HG03442 (cell line): ENCODE data around the gene RNF11.

Source experiments
- ATAC-seq: cut with Tn5 transposase; IDR thresholded peaks from one replicate; pipeline ENCODE4 v1.9.1; 2021; ENCODE audit warnings: mild to moderate bottlenecking, moderate library complexity; ENCODE audit not compliant: unreplicated experiment

Gene RNF11

DNA sequence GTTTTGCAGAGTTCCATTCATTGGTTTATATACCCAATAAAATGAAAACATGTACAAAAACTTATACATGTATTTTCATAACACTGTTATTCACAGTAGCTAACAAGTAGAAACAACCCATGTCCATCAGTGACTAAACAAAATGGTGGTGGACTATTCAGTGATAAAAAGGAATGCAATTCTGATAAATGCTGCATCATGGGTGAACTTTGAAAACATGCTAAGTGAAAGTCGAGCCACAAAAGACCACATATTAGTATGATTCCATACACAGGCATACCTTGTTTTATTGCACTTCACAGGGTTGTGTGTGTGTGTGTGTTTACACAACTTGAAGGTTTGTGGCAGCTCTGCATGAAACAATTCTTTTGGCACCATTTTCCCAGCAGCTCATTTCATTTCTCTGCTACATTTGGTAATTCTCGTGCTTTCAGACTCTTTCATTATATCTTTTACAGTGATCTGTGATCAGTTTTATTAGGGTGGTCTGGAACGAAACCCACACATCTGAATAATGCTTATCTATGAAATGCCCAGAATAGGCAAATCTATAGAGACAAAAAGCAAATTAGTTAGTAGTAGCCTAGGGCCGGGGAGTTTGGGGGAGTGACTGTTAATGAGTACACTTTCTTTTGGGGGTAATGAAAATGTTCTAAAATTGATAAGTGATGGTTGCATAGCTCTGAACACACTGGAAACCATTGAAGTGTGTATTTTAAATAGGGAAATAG, 27.2 kb downstream of the RNF11 start:
- no peak for ATAC-seq

- ATAC-seq = no peak
These were observed 28.4 kb downstream of the RNF11 start for GRCh38 chr1:51264451-51264850.

DNA sequence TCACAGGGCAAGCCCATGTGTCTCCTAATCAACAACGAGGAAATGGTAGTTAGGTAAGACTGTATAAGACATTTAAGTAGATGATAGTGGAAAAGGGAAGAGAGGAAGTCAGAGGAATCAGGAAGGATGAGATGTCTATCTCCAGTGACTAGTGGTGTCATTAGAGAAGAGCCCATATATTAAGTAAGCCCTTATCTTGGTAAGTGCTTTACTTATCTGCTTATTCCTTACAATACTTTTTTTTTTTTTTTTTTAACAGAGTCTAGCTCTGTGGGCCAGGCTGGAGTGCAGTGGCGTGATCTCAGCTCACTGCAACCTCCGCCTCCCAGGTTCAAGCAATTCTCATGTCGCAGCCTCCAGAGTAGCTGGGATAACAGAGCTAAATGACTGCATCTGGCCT, 29.5 kb downstream of the RNF11 start:
- ATAC-seq = no peak

DNA sequence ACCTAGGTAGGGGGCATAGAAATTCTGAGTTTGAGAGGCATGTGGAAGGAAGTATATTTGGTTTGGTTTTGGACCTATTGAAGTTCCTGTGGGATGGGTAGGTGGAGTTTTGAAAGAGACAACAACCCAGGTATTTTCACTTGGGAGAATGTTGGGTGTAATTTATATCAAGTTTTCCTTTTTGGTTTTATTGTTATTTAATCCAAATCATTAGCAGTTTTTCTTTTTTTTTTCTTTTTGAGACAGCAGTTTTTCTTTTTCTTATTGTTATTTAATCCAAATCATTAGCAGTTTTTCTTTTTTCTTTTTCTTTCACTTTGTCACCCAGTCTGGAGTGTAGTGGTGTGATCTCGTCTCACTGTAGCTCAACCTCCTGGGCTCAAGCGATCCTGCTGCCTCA, 30.1 kb downstream of the RNF11 start:
- ATAC-seq = no peak

DNA sequence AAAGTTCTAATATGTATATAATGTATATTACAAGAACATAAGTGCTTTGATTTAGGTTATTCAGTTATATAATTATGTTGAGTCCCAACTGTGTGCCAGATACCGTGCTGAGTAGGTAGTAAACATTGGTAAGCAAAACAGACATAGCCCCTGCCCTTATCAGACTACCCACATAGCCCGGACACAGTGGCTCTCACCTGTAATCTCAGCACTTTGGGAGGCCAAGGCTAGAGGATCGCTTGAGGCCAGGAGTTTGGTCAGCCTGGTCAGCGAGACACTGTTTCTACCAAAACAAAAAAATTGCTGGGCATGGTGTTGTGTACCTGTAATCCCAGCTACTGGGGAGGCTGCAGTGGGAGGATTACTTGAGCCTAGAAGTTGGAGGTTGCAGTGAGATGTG, 30.7 kb downstream of the RNF11 start:
- ATAC-seq = no peak

DNA sequence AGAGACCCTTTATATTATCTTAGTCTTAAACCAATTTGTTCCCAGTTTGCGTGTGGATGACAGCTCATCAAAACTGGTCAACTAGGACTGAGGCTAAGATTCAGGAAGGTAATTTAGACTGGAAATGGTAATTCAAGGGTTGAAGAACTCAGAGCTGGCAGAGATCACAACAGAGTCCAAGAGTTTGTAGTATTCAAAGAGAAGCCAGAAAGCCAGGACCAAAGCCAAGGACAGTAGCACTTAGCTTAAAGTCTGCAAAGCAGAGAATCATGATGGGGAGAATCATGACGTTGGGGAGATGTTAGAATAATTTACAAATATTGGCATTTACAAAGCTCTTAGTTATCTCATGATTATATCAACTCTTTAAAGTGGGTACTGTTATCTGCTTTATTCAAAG, 32.6 kb downstream of the RNF11 start:
- no peak for ATAC-seq

DNA sequence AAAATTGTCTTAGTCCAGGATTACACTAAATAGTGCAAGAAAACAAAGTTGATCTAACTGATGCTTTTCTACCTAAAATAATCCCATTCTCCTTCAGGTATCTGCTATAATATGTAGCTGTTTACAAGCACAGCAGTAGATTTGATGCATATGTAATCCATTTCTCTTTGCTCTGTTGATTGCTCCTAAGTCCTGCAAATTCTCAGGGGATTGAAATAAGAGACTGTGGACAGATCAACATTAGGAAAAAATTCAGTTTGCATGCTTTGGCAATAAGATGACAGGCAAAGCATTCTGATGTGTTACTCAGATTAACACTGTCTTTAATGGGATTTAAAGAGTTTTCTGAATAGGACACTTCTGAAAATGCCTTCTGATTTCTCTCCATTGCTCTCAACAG, 34.7 kb downstream of the RNF11 start:
- ATAC-seq = no peak

DNA sequence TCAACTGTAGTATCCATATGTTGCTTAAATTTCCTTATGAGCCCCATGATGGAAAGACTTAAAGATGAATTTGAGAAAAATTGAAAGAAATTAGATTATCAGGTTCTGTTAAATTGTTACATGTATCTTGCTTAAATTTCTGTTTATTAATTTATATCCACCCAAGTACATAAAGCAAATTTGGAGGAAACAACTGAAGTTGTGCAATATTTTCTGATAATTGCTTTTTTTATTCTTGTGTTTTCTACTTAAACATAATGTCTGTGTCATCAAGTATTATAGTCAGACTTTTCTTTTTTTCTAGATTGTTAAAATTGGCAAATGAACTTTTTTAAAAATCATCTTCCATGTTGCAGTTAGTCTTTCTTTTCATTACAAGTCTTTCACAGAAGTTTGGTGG, 36.8 kb downstream of the RNF11 start:
- no peak for ATAC-seq

- no peak for ATAC-seq
These were observed 38.6 kb downstream of the RNF11 start for GRCh38 chr1:51274676-51275075.

GRCh38 chr1:51276286-51276685, 40.2 kb downstream of the RNF11 start:
- ATAC-seq = no peak

- no peak for ATAC-seq
These were observed 44.4 kb downstream of the RNF11 start for GRCh38 chr1:51280321-51280978.

DNA sequence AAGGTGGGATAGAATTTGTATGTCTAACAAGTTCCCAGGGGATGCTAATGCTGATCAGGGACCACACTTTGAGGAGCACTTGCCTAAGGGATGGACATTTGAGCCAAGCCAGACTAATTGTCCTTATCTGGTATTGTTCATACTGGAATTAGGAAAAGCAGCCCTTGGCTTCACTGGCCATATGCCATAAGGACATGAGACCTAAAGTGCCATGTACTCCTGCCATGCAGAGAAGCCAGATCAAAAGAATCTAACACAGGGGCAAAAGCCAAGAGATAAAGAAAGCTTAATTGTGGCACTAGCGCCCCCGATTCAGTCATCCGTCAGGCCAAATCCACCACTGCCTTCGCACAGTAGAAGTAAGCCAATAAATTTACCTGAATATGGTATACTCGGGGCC, 45.7 kb downstream of the RNF11 start:
- ATAC-seq = no peak

DNA sequence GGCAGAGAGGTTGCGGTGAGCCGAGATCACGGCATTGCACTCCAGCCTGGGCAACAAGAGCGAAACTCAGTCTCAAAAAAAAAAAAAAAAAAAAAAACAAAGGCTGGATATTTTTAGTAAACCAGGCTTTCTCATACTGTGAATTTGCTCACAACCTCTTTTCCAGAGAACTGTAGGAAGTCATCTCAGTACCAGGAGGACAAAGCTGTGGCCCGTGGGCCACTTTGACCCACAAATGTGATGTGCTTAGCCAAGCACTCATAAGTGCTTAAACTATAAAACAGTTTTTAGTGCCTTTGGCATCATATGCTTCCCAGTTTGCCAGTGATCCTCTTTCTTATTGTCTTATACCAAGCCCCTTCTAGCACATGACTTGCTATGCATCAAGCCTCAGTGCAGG, 46.5 kb downstream of the RNF11 start:
- no peak for ATAC-seq

GRCh38 chr1:51283979-51284378, 47.9 kb downstream of the RNF11 start:
- no peak for ATAC-seq

DNA sequence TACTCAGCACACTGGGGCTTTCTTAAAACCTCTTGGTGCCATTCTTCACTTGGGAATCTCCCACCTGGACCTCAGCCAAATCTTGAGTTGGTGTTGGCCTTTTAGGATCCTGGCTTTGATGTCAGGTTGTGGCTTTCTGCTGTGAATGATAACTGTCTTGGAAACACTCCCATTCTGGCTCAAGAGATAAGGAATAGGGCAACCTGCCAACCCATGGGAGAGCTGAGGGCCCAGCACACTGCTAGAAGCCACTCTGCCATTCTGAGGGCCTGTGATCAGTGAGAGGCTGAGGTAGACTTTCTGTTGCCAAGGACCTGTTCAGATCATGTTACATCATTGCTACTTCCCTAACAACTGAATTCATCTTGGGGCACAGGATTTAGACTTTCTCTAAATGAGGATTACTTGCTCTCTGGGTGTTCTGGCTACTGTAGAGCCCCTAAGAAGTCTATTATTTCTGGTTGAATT, 48.4 kb downstream of the RNF11 start:
- peak; percentile 29 for ATAC-seq

- peak; percentile 90 for ATAC-seq
These were observed 49.0 kb downstream of the RNF11 start for GRCh38 chr1:51285055-51285454.

- ATAC-seq = no peak
These were observed 51.9 kb downstream of the RNF11 start for GRCh38 chr1:51287966-51288365.

DNA sequence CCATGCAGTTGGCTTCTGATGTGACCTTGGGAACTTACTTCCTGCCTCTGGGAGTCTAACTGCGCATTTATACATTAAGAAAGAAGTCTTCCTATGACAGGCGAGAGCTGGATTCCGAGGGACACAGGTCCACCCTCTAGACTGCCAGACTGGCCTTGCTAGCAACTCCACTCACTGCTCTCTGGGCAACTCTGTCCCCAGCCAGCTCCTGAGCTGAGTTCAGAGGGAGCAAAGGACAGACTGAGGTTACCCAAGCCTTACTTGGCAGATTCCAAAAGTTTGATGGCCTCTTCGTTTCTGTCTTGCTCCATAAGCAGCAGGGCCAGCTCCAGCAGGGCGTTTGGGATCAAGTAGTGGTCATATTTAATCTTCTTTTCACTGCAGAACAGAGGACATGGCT, 52.5 kb downstream of the RNF11 start:
- no peak for ATAC-seq

DNA sequence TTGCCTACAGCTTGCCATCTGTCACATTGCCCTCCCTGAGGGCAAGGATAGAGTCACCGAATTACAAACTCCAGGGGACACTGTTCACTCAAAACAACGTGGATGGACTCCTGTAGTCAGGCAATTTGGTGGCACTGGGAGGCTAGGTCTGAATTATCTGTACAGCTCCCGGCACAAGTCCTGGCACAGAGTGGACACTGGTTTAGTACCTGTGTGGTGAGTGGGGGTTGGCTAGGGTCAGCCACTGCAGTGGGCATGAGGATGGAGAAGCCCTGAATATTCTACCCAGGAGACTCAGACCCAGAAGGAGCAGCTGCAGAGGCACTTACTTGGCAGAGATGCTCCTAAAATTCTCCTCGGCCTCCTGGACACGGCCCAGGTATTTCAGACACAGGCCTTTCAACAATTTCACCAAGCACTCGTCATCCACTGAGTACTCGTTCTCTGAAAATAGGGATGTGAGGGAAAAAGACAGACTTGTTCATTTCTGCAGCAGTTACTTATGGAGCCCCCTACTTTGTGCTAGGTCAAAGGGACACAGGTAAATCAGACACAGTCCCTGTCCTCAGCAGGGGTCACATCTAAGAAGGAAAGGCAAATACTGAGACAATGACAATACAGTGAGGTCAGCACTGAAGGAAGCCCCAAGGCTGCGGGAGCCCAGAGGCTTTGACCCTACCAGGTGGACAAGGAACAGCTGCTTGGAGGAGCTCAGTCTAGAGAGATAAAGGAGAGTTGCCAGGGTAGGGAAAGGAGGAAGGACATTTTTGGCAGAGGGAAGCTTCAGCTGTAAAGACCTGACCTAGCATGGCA, 53.8 kb downstream of the RNF11 start:
- ATAC-seq = no peak

DNA sequence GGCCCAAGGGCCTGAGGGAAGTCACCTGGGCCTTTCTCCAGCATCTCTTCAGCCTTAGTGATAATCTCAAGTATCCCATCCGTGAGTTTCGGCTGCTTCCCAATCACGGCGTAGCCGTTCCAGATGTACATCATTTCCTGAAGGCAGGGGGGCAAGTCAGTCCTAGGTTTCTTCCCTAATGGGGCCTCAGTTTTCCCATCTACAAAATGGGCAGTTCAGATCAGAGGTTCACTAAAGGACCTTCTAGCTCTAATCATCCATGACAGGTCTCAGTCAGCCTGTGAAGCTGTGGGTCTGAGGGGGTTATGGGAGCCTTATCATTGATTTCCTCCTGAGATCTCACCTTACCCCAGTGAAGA, 54.4 kb downstream of the RNF11 start:
- ATAC-seq = no peak

DNA sequence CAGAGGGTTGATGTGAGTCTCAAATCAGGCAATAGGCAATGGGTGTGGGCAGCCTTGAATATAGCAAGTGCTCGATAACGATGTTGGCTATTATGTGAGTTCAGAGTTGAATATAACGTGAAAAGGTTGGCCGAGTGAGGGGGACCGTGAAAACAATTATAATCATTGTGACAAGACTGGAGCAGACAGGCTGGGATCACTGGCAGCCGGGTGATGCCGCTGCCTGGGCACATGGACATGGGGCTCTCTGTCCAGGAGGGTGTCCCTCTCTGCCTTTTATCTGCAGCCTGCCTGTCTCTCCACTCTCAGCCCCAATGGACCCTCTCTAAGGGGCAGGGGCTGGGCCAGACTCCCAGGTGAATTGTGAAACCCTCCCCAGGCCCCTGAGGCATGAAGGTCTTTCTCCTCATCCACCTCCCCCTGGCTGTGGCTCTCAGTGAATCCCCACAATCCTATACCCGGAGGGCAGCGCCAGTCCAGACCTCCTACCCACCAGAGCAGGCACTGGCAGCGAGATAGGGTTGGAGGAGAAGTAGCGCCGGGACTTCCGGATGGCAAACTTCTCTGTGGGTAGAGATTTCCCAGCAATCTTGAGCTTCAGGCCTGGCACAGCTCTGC, 57.9 kb downstream of the RNF11 start:
- no peak for ATAC-seq
